CD4-positive, alpha-beta T cell (primary cell): Measurements from ENCODE around the gene RGP1. TPM values are rescaled to one million over a fixed set of nuclear protein-coding genes. Genes with fewer than 3 reads are reported as not detected.

Experiments
- ATAC-seq: fragments of 200-7000 bp; cut with Tn5 transposase; one replicate; pipeline ENCODE4 v1.10.0; 2022; ENCODE audit warnings: mild to moderate bottlenecking; ENCODE audit not compliant: poor library complexity
- CTCF ChIA-PET: fragments of 350-600 bp; sonication (Branson Sonifier 250); formaldehyde crosslinking; loops from one replicate; lab custom pipeline; 2021; ENCODE audit warnings: antibody characterized with exemption, inconsistent platforms; lab: Charles Lee
- POLR2A ChIA-PET: fragments of 350-600 bp; sonication (Branson Sonifier 250); formaldehyde crosslinking; loops from one replicate; lab custom pipeline; 2021; ENCODE audit warnings: antibody characterized with exemption, inconsistent platforms; lab: Charles Lee
- DNase-seq, 14 experiments: peaks; one replicate each; pipeline ENCODE4 v3.0.0-alpha.2; 2013 to 2020; ENCODE audit warnings: mixed read lengths in 2 of 14
- H3K27ac ChIP-seq, 2 donors: one replicate each; pipeline versions ENCODE4 v1.5.1 to v1.7.0; 2013; ENCODE audit warnings: low read length in 2 of 2, low read depth in 1 of 2, mild to moderate bottlenecking in 1 of 2
- H3K27me3 ChIP-seq, 2 experiments: 1 replicate in 1 of 2; 2 replicates in 1 of 2; pipeline versions ENCODE4 v1.6.1 to v1.7.0; 2013; ENCODE audit warnings: low read length in 2 of 2, control low read depth in 1 of 2, mild to moderate bottlenecking in 1 of 2, moderate library complexity in 1 of 2; ENCODE audit not compliant: insufficient read depth in 2 of 2, control insufficient read depth in 1 of 2
- H3K36me3 ChIP-seq: one replicate; pipeline ENCODE4 v1.6.1; 2013; ENCODE audit warnings: low read length, control low read depth; ENCODE audit not compliant: insufficient read depth
- H3K4me1 ChIP-seq: one replicate; pipeline ENCODE4 v1.6.1; 2013; ENCODE audit warnings: low read length, control low read depth; ENCODE audit not compliant: insufficient read depth
- H3K4me3 ChIP-seq: one replicate; pipeline ENCODE4 v1.5.1; 2013; ENCODE audit warnings: mild to moderate bottlenecking, low read length, moderate library complexity
- H3K9me3 ChIP-seq, 2 experiments: 1 replicate in 1 of 2; 2 replicates in 1 of 2; pipeline versions ENCODE4 v1.6.1 to v1.7.0; 2013; ENCODE audit warnings: low read length in 2 of 2, mild to moderate bottlenecking in 2 of 2, control low read depth in 1 of 2, moderate library complexity in 1 of 2; ENCODE audit not compliant: control insufficient read depth in 1 of 2, insufficient read depth in 1 of 2
- H3K27ac Mint-ChIP-seq: one replicate; pipeline ENCODE4 v1.8.0; 2020; ENCODE audit warnings: mixed read lengths
- H3K27me3 Mint-ChIP-seq: one replicate; pipeline ENCODE4 v1.8.0; 2021; ENCODE audit warnings: mixed read lengths
- H3K36me3 Mint-ChIP-seq: one replicate; pipeline ENCODE4 v1.8.0; 2021; ENCODE audit warnings: low read depth, mixed read lengths
- H3K4me1 Mint-ChIP-seq: one replicate; pipeline ENCODE4 v1.8.0; 2021; ENCODE audit warnings: low read depth, mixed read lengths
- H3K4me3 Mint-ChIP-seq: one replicate; pipeline ENCODE4 v1.8.0; 2020; ENCODE audit warnings: mild to moderate bottlenecking, mixed read lengths
- H3K9me3 Mint-ChIP-seq: one replicate; pipeline ENCODE4 v1.8.0; 2020; ENCODE audit warnings: mixed read lengths
- CTCF ChIP-seq: fragments of 200-600 bp; IDR thresholded peaks from one replicate; pipeline ENCODE4 v1.8.0; 2022; ENCODE audit warnings: antibody characterized with exemption, mild to moderate bottlenecking
- intact Hi-C, 2 experiments: fragments of 100-400 bp; cut with DNase I in 1 of 2; cut with micrococcal nuclease in 1 of 2; formaldehyde crosslinking; loops; one replicate each; pipeline versions ENCODE4 v1.15.1 to v1.9.0; 2023 to 2025; cut with DNase I, micrococcal nuclease
- total RNA-seq, 174 experiments: library from RNA in 2 of 174; stranded (reverse) in 2 of 174; gene quantifications; one replicate each; pipeline ENCODE4 v1.2.3 and lab custom pipeline; 2021 to 2026

Gene RGP1
- total RNA-seq, 2 experiments from 2014 or later, result 12.6 to 13.1 TPM

- ATAC-seq, result no peak
- intact Hi-C loops, result no loop called here
- no peak overlapping the region for H3K27ac ChIP-seq
- no peaks in the 10 kb centered on the region for H3K27me3 Mint-ChIP-seq
- H3K4me3 Mint-ChIP-seq, result no peak overlapping the region
- POLR2A ChIA-PET, result interaction anchor here (0.7 to 1.8 kb wide), 2 partner anchors 15 to 67 kb away, joined by 3 to 4 read pairs; no protein-coding TSS in a partner anchor
- H3K9me3 Mint-ChIP-seq, result no peaks in the 10 kb centered on the region
- H3K4me1 Mint-ChIP-seq, result no peaks in the 10 kb centered on the region
- H3K36me3 Mint-ChIP-seq, result peaks cover 83% of the 10 kb centered on the region
- no peak for TF ChIP-seq CTCF
- no peaks in the 10 kb centered on the region for H3K27me3 ChIP-seq
- H3K4me3 ChIP-seq, result no peak overlapping the region
- CTCF ChIA-PET, result interaction anchor here (0.8 to 1.9 kb wide), 3 partner anchors 14 to 96 kb away, joined by 3 to 5 read pairs (median 4); no protein-coding TSS in a partner anchor
- no peaks in the 10 kb centered on the region for H3K9me3 ChIP-seq
- no peaks in the 10 kb centered on the region for H3K4me1 ChIP-seq
- H3K36me3 ChIP-seq, result peaks cover 92% of the 10 kb centered on the region
- no peak for DNase-seq
- H3K27ac Mint-ChIP-seq, result no peak overlapping the region
These were observed 35.5 kb upstream of the RGP1 start for GRCh38 chr9:35713578-35713977.

GRCh38 chr9:35714123-35714522 is 35.0 kb upstream of the RGP1 start:
- no peak overlapping the region for H3K4me3 ChIP-seq
- intact Hi-C loops, result no loop called here
- Mint-ChIP-seq H3K27ac (no peak overlapping the region), H3K27me3 (no peaks in the 10 kb centered on the region), H3K4me3 (no peak overlapping the region), H3K9me3 (no peaks in the 10 kb centered on the region), H3K36me3 (peaks cover 87% of the 10 kb centered on the region), H3K4me1 (no peaks in the 10 kb centered on the region)
- DNase-seq (no peak), ATAC-seq (no peak)
- TF ChIP-seq CTCF, result no peak
- H3K4me1 ChIP-seq, result no peaks in the 10 kb centered on the region
- ChIA-PET CTCF (interaction anchor here (1.0 to 1.9 kb wide), 2 partner anchors 14 to 23 kb away, joined by 3 to 5 read pairs; no protein-coding TSS in a partner anchor), POLR2A (interaction anchor here (0.7 to 1.8 kb wide), 2 partner anchors 15 to 67 kb away, joined by 3 to 4 read pairs; no protein-coding TSS in a partner anchor)
- H3K27me3 ChIP-seq, result no peaks in the 10 kb centered on the region
- H3K9me3 ChIP-seq, result no peaks in the 10 kb centered on the region
- no peak overlapping the region for H3K27ac ChIP-seq
- H3K36me3 ChIP-seq, result peaks cover 92% of the 10 kb centered on the region

GRCh38 chr9:35714579-35715252 is 34.4 kb upstream of the RGP1 start:
- Mint-ChIP-seq H3K9me3 (no peaks in the 10 kb centered on the region), H3K4me3 (no peak overlapping the region), H3K4me1 (no peaks in the 10 kb centered on the region), H3K27me3 (no peaks in the 10 kb centered on the region), H3K36me3 (peaks cover 93% of the 10 kb centered on the region), H3K27ac (no peak overlapping the region)
- H3K27me3 ChIP-seq, result no peaks in the 10 kb centered on the region
- no peak for DNase-seq
- intact Hi-C loops, result no loop called here
- peaks cover 94% of the 10 kb centered on the region for H3K36me3 ChIP-seq
- CTCF ChIA-PET, result interaction anchor here (1.0 kb wide), 1 partner anchor 24 kb away, joined by 3 read pairs; no protein-coding TSS in a partner anchor
- no peak for ATAC-seq
- H3K4me1 ChIP-seq, result no peaks in the 10 kb centered on the region
- no peak for TF ChIP-seq CTCF
- no peaks in the 10 kb centered on the region for H3K9me3 ChIP-seq
- H3K4me3 ChIP-seq, result no peak overlapping the region
- no peak overlapping the region for H3K27ac ChIP-seq
- POLR2A ChIA-PET, result no interaction called here
